Ishikawa (cell line): ENCODE results near the gene CEP78.

ENCODE experiments used
- CEBPB ChIP-seq: IDR thresholded peaks from 2 replicates; pipeline ENCODE4 v1.6.1; 2012
- CREB1 ChIP-seq: IDR thresholded peaks from 2 replicates; pipeline ENCODE4 v1.6.1; 2012; ENCODE audit warnings: low read depth
- EGR1 ChIP-seq: IDR thresholded peaks from 2 replicates; pipeline ENCODE4 v1.6.1; 2012
- EP300 ChIP-seq: IDR thresholded peaks from 2 replicates; pipeline ENCODE4 v1.6.1; 2012; ENCODE audit warnings: borderline replicate concordance
- FOXM1 ChIP-seq: IDR thresholded peaks from 2 replicates; pipeline ENCODE4 v1.6.1; 2012; ENCODE audit warnings: low read depth, borderline replicate concordance
- MAX ChIP-seq: IDR thresholded peaks from 2 replicates; pipeline ENCODE4 v1.6.1; 2012
- NFIC ChIP-seq: IDR thresholded peaks from 2 replicates; pipeline ENCODE4 v1.6.1; 2012
- REST ChIP-seq: IDR thresholded peaks from 2 replicates; pipeline ENCODE4 v1.6.1; 2012; ENCODE audit warnings: low read depth, mild to moderate bottlenecking
- TAF1 ChIP-seq: IDR thresholded peaks from 2 replicates; pipeline ENCODE4 v1.6.1; 2012; ENCODE audit warnings: low read depth, mild to moderate bottlenecking
- TCF12 ChIP-seq: IDR thresholded peaks from 2 replicates; pipeline ENCODE4 v1.6.1; 2012; ENCODE audit warnings: low read depth
- TEAD4 ChIP-seq: IDR thresholded peaks from 2 replicates; pipeline ENCODE4 v1.6.1; 2012
- YY1 ChIP-seq: IDR thresholded peaks from 2 replicates; pipeline ENCODE4 v1.6.1; 2012; ENCODE audit warnings: low read depth
- ZBTB7A ChIP-seq: IDR thresholded peaks from 2 replicates; pipeline ENCODE4 v1.6.1; 2012; ENCODE audit warnings: low read depth
- TF ChIP-seq, protein P1 (sequence below): IDR thresholded peaks from 2 replicates; pipeline ENCODE4 v1.6.1; 2012

DNA sequence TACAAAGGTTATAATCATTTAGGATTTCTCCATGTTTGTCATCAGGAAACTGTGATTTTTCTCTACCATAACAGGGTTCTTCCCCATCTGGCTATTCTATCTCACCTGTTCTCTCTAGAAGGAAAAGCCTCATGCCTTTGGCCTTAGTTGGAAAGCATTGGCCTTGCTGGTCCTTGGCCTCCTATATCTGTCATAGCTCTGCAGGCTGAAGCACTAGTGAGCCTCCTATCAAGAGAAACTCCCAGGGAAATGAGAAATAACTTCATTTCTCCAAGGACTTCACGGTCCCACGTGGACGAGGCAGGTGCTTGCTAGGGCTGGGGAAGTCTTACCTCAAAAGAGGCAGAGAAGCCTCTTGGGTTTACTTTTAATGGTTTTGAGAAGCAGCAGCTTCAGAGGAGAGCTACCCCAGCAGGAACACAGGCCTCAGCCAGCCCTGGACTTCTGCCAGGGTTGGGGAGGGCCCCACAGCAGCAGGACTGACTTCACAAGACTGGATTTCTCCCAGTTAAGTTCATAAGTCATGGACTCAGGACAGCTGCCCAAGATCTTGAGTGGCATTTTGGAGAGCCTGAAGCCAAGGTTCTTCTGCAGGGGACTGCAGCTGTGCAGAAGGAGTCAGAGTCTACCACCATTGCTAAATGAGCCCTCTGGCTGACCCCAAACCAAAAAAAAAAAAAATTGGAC is 45.2 kb downstream of the CEP78 start:
- TF ChIP-seq YY1: no peak
- no peak for TF ChIP-seq TAF1
- TF ChIP-seq ZBTB7A: no peak
- TF ChIP-seq MAX: no peak
- no peak for TF ChIP-seq REST
- peak; percentile 38; the same call in 1 of the 2 replicates for TF ChIP-seq EP300
- peak; percentile 30; the same call in 1 of the 2 replicates for TF ChIP-seq TEAD4
- TF ChIP-seq FOXM1: no peak
- no peak for TF ChIP-seq EGR1
- peak; percentile 87 for TF ChIP-seq NFIC
- TF ChIP-seq, protein P1, sequence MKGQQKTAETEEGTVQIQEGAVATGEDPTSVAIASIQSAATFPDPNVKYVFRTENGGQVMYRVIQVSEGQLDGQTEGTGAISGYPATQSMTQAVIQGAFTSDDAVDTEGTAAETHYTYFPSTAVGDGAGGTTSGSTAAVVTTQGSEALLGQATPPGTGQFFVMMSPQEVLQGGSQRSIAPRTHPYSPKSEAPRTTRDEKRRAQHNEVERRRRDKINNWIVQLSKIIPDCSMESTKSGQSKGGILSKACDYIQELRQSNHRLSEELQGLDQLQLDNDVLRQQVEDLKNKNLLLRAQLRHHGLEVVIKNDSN: no peak
- TF ChIP-seq TCF12: peak; percentile 44; the same call in 1 of the 2 replicates
- no peak for TF ChIP-seq CEBPB
- TF ChIP-seq CREB1: no peak
